ENCODE results near the gene ANKMY2. TPM values are rescaled to one million over a fixed set of nuclear protein-coding genes. Genes with fewer than 3 reads are reported as not detected.

The ANKMY2 gene
- total RNA-seq, 2 experiments from 2014 or later: 10.3 to 15.2 TPM

GRCh38 chr7:16594676-16595075, 50.9 kb downstream of the ANKMY2 start:
- no TSS peak for BruUV-seq (replicated peaks)
- Histone ChIP-seq H3K9me3 (ENCODE audit: low read length) (no peaks in the 10 kb centered on the region), H2AFZ (ENCODE audit: low read length) (no peak overlapping the region), H3K27ac (ENCODE audit: low read depth, low read length, poor library complexity, severe bottlenecking) (no peak overlapping the region), H3K4me1 (ENCODE audit: insufficient read depth, low read length, poor library complexity, severe bottlenecking) (no peaks in the 10 kb centered on the region), H3K9me2 (ENCODE audit: insufficient read depth, low read length) (no peaks in the 10 kb centered on the region), H3K4me3 (ENCODE audit: low read depth, low read length, poor library complexity, severe bottlenecking) (no peak overlapping the region), H3K36me3 (ENCODE audit: insufficient read depth, low read length) (no peaks in the 10 kb centered on the region), H3K79me2 (ENCODE audit: insufficient read depth, low read depth, low read length) (no peaks in the 10 kb centered on the region), H4K20me1 (ENCODE audit: insufficient read depth, low read length) (no peaks in the 10 kb centered on the region), H3K4me2 (ENCODE audit: low read length) (no peak overlapping the region)
- DNase-seq (ENCODE audit: low spot score): no peak
- no peak for TF ChIP-seq CTCF (conservative IDR thresholded peaks at IDR 0.05; ENCODE audit: low read length)
- TF ChIP-seq EZH2phosphoT487 (IDR thresholded peaks at IDR 0.05; ENCODE audit: borderline replicate concordance, low read depth, low read length): no peak
- POLR2A ChIA-PET: interaction anchor here (0.8 to 1.0 kb wide), 2 partner anchors 9 to 28 kb away, joined by 4 read pairs; no protein-coding TSS in a partner anchor
- CTCF ChIA-PET (ENCODE audit: unreplicated experiment): no interaction called here
- intact Hi-C loops (cut with micrococcal nuclease; ENCODE audit: unreplicated experiment): no loop called here

GRCh38 chr7:16594061-16594460, 51.5 kb downstream of the ANKMY2 start:
- no peak overlapping the region for H3K4me2 ChIP-seq (ENCODE audit: low read length)
- TF ChIP-seq CTCF (conservative IDR thresholded peaks at IDR 0.05; ENCODE audit: low read length) (no peak), EZH2phosphoT487 (IDR thresholded peaks at IDR 0.05; ENCODE audit: borderline replicate concordance, low read depth, low read length) (no peak)
- no peak for DNase-seq (ENCODE audit: low spot score)
- H3K4me3 ChIP-seq (ENCODE audit: low read depth, low read length, poor library complexity, severe bottlenecking): no peak overlapping the region
- no peaks in the 10 kb centered on the region for H3K36me3 ChIP-seq (ENCODE audit: insufficient read depth, low read length)
- H3K9me2 ChIP-seq (ENCODE audit: insufficient read depth, low read length): no peaks in the 10 kb centered on the region
- POLR2A ChIA-PET: interaction anchor here (0.7 to 1.0 kb wide), 2 partner anchors 29 to 763 kb away, joined by 4 to 8 read pairs; no protein-coding TSS in a partner anchor
- no peaks in the 10 kb centered on the region for H3K9me3 ChIP-seq (ENCODE audit: low read length)
- intact Hi-C loops (cut with micrococcal nuclease; ENCODE audit: unreplicated experiment): no loop called here
- H3K4me1 ChIP-seq (ENCODE audit: insufficient read depth, low read length, poor library complexity, severe bottlenecking): no peaks in the 10 kb centered on the region
- H3K79me2 ChIP-seq (ENCODE audit: insufficient read depth, low read depth, low read length): no peaks in the 10 kb centered on the region
- no peak overlapping the region for H3K27ac ChIP-seq (ENCODE audit: low read depth, low read length, poor library complexity, severe bottlenecking)
- BruUV-seq (replicated peaks): no TSS peak
- no peak overlapping the region for H2AFZ ChIP-seq (ENCODE audit: low read length)
- H4K20me1 ChIP-seq (ENCODE audit: insufficient read depth, low read length): no peaks in the 10 kb centered on the region
- CTCF ChIA-PET (ENCODE audit: unreplicated experiment): no interaction called here

- no peaks in the 10 kb centered on the region for H4K20me1 ChIP-seq (ENCODE audit: insufficient read depth, low read length)
- no peak for DNase-seq (ENCODE audit: low spot score)
- H2AFZ ChIP-seq (ENCODE audit: low read length): no peak overlapping the region
- no peaks in the 10 kb centered on the region for H3K9me3 ChIP-seq (ENCODE audit: low read length)
- no peaks in the 10 kb centered on the region for H3K4me1 ChIP-seq (ENCODE audit: insufficient read depth, low read length, poor library complexity, severe bottlenecking)
- intact Hi-C loops (cut with micrococcal nuclease; ENCODE audit: unreplicated experiment): no loop called here
- no peak overlapping the region for H3K27ac ChIP-seq (ENCODE audit: low read depth, low read length, poor library complexity, severe bottlenecking)
- H3K79me2 ChIP-seq (ENCODE audit: insufficient read depth, low read depth, low read length): no peaks in the 10 kb centered on the region
- ChIA-PET POLR2A (interaction anchor here (0.6 kb wide), 1 partner anchor 1446 kb away, joined by 3 read pairs; no protein-coding TSS in a partner anchor), CTCF (ENCODE audit: unreplicated experiment) (no interaction called here)
- H3K9me2 ChIP-seq (ENCODE audit: insufficient read depth, low read length): no peaks in the 10 kb centered on the region
- H3K36me3 ChIP-seq (ENCODE audit: insufficient read depth, low read length): no peaks in the 10 kb centered on the region
- TF ChIP-seq CTCF (conservative IDR thresholded peaks at IDR 0.05; ENCODE audit: low read length): no peak
- TF ChIP-seq EZH2phosphoT487 (IDR thresholded peaks at IDR 0.05; ENCODE audit: borderline replicate concordance, low read depth, low read length): no peak
- no peak overlapping the region for H3K4me3 ChIP-seq (ENCODE audit: low read depth, low read length, poor library complexity, severe bottlenecking)
- BruUV-seq (replicated peaks): no TSS peak
- H3K4me2 ChIP-seq (ENCODE audit: low read length): no peak overlapping the region
These were observed 53.2 kb downstream of the ANKMY2 start for GRCh38 chr7:16592395-16592794.

Data from OCI-LY7 (cell line).